Stimulated activated CD4-positive, alpha-beta T cell treated with anti-CD3 and anti-CD28 coated beads, Interleukin-12 subunit alpha, Interleukin-12 subunit beta, amount 100 ng/mL, for 48 hours (primary cell): ENCODE data around the gene CYP46A1.

ENCODE experiments used
- DNase-seq, 3 donors: peaks; one replicate each; pipeline ENCODE4 v3.0.0-alpha.2; 2020; ENCODE audit warnings: low read depth in 2 of 3, low spot score in 1 of 3

CYP46A1 gene

DNA sequence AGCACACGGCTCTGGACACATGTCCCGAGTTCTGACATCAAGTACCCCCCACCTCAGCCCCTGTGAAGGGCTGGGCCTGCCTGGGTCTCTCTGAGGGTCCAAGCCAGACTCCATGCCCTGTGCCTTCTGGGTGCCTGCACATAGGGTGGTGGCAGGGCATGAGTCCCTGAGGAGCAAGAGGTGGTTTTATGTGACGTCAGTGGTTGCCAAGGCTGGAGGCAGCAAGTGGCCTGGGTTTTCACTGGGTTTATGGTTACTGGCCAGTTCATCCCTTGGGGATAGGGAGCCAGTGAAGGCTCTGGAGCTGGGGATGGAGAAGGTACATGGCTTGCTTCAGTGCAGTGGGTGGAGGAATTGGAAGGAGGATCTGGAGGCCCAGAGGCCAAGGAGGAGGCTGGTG is 58.0 kb downstream of the CYP46A1 start:
- DNase-seq = no peak

DNA sequence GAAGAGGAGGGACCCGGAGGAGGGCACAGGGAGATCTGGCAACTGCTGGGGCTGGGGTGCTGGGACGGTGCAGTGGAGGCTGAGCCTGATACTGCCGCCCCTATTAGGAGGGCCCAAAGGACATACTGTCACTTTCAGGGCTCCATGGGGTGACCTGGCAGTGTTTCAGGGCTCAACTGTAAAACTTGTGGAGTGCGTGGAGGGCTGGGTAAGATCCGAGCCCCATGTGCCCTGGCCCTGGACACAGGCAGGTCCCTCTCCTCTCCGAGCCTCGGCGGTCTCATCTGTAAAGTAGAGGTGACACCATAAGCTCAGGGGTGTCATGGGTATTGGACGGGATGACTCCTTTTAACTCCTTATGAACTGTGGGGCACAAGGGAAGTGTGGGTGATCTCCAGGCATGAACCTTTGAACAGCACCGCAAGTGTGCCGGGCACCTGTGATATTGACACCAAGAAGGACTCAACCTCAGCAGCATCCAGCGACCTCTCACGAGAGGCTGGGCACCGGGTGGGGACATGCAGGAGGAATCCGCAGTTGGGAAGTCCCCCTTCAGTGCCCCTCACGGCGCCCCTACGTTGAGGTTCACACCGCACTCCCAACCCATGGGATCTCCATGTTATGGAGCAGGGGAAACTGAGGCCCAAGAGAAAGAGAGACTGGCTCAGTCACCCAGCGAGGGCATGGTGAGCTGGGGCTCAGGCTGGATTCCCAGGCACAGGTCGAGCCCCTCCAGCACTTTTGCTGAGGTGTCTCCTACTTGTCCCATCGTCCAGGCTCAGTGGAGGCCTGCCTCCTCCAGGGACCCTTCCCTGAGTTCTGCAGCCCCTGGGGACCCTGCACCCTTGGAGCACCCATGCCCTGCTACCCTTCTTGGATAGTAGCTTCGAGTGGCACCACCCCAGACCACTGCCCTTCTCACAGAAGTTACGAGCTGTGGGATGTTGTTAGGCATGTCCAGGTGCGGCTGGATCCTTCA is 58.7 kb downstream of the CYP46A1 start:
- no peak for DNase-seq

DNA sequence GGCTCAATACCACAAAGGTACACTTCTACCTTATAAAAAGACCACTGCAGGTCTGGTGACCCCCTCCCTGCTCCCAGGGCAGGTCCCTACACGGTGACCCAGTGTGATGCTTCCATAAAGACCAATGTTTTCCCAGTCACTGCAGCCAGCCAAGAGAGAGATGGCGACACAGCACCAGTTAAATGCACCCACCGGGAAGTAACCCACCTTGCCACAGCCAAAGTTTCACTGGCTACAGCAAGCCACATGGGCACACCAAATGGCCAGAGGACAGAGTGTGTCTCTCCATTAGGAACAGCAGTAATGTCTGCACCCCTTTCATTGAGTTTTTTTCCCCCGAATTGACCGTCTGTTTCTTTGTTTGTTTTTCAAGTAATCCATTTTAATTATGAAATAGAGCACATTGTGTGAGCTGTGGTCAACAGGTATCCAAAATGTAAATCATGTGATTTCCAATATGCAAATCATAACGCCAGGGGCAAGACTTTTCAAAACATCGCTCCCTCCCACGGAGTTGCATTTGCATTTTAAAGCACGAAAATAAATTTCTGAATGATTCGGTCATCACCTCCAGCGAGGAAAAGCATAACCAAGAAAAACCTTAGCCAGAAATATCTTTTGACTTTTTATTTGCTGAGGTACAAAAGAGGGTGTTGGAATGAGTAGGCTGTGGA is 60.2 kb downstream of the CYP46A1 start:
- DNase-seq = no peak

DNA sequence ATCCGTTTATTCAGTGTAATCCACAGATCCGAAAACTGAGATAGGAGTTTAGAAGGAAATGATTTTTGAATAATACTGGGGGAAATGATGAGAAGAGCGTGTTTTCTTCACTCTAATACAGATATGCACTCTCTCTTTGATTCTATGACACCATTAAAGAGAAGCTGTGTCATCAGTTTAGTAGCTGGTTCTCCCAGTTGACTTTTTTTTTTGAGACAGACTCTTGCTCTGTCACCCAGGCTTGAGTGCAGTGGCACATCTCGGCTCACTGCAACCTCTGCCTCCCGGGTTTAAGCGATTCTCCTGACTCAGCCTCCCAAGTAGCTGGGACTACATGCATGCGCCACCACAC is 60.8 kb downstream of the CYP46A1 start:
- no peak for DNase-seq

DNA sequence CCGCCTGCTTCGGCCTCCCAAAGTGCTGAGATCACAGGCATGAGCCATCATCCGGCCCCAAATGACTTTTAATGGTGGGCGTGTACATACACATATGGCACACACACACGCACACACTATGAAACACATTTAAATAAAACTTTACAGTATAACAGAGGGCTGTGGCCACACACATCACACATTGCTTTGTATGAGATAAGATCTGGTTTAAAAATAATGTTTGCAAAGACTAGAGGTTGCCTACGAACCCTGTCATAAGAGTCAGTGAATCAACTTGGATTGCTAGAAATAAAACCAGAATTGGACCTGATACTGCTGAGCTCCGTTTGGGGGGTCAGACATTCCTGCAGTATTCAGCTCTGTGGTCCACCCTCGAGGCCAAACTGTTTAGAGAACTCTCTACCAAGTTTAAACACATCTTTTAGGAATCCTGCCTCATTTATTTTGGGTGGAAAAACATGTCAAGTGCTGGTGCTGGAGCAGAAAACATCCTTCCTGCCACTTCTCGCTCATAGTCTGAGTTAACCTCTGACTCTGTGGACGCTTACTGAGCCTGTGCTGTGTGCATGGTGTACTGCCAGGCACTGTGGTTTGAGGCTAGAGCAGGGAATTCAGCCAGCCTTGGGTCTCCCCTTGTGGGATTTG is 61.3 kb downstream of the CYP46A1 start:
- DNase-seq = no peak

DNA sequence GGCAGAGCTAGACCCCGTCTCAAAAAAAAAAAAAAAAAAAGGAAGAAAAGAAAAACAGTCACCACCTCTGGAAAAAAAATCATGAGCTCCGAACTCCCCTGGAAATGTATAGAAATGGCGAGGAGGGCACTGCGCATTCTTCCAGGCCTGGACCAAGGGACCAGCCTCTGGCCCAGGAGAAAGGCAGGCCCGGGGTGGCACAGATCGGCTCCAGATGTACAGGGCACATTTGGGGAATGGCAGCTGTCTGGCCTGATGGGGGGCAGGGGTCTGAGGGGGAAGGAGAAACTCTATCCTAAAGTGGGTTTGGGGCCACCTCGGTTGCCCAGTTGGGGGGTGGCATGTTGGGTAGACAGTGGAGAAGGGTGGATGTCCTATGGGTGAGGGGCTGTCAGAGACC is 63.1 kb downstream of the CYP46A1 start:
- no peak for DNase-seq

DNA sequence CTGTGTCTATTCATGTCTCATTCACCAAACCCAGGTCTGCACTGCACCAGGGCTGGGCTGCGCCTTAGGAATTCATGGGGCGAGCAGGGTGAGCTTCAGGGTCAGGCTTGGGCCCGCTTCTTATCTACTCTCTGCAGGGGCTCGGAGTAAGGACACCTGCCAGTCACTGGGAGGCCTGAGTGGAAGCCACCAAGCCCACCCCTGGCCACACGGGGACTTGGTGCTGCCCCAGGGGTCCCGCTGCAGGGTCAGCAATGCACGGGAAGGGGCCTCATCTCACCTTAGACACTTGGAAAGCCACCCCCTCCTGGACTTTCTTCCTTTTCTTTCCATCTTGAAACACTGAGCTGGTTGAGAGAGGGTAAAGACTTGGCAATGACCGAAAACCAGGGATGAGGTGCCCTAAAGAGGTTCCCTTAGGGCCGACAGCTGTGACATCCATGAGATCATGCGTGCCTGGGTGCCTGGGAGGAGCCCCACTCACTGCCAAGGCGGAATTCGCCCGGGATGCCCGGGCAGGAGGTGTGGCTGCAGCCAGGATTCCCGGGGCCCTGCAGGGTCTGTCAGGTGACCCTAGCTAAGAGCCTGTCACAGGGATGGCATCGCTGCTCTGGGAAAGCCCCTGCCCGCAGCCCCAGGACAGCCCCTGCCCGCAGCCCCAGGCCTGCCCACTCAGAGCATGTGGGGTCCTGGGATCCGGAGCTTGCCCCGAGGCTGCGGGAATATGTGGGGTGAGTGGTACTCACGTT is 63.7 kb downstream of the CYP46A1 start:
- DNase-seq = no peak

DNA sequence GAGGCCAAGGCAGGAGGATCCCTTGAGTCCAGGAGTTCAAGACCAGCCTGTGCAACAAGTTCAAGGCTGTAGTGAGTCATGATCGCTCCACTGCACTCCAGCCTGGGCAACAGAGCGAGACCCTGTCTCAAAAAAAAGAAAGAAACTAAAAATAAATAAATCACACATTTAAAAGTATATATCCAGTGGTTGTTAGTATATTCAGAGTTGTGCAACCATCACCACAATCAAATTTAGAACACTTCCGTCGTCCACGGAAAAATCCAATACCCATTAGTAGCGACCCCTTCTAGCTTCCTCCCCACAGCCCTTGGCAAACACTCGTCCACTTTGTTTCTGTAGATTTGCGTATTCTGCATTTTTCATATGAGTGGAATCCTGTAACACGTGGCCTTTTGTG is 64.4 kb downstream of the CYP46A1 start:
- DNase-seq = no peak

DNA sequence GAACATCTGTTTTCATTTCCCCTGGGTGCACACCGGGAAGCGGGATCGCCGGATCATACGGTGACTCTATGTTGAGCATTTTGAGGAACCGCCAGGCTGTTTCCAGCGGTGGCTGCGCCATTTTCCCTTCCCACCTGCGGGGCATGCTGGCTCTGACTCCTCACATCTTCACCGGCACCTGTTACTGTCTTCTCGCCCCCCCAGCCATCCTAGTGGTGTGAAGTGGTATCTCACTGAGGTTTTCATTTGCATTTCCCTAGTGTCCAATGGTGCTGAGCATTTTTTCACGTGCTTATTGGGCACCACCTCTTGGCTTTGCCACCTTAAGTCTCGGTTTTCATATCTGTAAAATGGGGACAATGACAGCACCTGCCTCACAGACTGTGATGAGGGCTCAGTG is 65.0 kb downstream of the CYP46A1 start:
- DNase-seq = no peak

DNA sequence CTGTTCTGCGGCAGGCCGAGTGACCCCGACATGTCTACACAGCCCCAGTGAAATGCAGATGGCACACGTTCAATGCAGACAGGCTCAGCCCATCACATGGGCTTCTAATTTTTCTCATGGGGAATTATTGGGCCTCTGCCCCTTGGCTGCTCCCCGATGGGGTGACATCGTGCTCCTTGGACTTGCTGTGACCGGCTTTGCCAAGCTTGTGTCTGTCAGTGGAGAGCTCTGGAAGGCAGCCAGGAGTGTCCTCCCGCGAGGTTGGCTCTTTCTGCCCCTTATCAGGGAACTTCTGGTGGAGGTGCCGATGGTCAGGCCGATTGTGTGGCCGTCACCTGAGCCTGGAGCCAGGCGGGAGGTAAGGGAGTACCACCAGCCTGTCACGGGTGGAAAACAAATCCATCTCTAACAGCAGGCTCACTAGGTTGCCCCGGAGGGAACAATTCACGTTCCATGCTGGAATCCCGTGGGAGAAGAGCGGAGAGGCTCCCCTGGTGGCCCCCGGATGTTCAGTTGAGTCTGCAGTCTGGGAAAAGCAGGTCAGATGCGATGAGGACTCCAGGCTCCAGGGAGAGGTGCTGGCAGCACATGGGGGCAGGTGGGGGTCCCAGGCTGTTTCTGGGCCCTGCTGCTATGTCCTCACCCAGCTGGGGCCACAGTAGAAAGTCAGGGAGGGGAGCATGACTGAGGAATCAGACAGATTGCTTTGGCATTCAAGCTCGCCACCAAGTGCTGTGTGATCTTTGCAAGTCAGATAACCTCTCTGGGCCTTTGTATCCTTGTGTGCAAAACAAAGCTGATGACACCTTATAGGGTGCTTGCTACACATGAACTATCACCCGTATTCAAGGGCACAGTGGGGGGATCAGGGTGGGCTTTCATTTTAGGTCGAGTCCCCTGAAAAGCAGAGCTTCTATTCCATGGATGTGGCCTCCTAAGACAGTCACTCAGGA is 65.9 kb downstream of the CYP46A1 start:
- DNase-seq = no peak

DNA sequence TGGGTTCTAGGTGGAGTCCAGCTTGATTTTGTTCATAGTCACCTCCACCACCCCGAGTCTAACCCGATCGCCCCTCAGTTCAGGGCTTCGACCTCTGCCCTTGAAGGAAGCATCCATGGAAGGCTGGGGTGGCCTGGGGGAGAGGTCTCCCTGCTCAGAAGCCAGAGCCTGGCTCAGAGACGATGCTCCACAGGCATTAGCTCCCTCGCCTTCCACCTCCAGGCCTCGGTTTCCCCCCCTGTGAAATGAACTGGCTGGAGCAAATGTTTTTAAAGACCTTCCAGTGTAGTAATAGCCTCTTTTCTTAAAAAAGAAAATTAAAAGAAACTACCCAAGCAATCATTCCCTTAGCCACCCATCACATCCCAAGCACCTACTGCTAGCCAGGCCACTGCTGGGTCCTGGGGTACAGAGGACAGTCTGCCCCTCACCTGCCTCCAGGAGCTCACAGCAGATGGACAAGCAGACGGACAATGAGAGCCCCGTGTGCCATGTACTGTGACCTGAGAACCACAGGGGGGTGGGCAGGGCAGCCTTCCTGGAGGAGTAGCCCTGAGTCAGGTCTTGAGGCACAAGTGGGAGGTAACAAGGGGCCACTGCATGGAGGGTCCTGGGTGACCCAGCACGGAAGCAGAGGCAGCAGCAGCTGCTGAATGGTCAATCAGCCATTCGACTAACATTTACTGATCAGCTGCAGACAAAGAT is 66.8 kb downstream of the CYP46A1 start:
- no peak for DNase-seq

DNA sequence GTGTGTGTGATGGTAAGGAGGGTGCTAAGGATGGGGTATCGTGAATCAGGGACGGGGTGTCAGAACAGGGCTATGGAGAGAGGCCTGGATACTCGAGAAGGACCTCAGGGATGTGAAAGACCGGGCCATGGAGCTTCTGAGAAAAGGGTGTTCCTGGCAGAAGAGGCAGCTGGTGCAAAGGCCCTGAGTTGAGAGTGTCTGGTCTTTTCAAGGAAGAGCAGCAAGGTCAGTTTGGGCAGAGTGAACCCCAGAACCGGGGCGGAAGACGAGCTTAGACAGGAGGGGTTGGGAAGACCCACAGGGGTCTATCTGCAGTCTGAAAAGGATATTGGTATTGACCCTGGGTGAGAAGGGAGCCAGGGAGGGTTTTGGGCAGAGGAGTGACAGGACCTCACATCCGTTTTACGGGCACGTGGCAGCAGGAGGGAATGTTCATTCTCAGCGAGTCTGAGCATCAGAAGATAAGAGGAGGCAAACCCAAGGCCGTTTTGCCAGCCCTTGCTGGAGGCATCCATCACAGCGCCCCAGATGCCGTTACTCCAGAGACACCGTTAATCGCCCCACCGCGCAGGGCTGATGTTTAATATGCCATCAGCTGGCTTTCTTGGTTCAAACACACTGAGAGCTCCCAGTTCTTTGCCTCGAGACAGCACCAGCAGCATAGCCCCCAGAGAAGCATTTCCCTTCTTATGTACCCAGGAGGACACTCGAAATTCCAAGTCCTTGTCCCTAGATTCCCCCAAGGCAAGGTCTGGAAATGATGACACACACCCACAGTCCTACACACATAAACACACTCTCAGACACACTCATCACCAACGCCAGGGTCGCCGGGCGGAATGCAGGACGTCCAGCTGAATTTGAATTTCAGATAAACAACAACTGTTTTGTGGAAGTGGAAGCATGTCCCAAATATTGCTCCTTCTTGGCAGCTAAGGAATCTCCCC is 67.7 kb downstream of the CYP46A1 start:
- no peak for DNase-seq

DNA sequence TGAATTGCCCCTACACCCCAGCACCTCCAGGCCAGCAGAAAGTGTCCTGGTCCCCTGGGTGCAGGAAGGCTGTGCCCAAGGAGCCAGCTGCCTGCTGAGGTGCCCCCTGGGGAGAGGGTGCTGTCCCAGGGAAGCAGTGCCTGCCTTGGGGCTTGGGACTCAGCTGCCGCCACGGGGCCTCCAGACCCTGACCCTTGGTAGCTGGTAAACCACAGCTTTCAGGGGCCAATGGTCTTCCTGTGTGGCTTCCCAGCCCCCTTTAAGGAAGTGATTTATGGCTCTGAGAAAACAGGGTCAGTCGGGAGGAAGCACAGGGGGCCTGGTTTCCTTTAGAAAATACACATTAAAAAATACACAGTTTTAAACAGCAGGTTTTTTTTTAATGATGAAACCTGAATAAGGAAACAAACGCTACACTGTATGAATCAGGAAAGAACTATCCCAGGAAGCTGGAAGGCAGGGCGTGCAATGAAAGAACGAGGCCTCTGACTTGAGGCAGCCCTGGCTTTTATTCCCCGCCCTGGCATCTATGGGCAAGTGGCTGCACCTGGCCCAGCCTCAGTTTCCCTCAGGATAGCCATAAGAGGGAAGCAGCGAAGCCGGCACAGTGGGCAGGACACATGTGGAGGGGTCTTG is 68.5 kb downstream of the CYP46A1 start:
- no peak for DNase-seq

DNA sequence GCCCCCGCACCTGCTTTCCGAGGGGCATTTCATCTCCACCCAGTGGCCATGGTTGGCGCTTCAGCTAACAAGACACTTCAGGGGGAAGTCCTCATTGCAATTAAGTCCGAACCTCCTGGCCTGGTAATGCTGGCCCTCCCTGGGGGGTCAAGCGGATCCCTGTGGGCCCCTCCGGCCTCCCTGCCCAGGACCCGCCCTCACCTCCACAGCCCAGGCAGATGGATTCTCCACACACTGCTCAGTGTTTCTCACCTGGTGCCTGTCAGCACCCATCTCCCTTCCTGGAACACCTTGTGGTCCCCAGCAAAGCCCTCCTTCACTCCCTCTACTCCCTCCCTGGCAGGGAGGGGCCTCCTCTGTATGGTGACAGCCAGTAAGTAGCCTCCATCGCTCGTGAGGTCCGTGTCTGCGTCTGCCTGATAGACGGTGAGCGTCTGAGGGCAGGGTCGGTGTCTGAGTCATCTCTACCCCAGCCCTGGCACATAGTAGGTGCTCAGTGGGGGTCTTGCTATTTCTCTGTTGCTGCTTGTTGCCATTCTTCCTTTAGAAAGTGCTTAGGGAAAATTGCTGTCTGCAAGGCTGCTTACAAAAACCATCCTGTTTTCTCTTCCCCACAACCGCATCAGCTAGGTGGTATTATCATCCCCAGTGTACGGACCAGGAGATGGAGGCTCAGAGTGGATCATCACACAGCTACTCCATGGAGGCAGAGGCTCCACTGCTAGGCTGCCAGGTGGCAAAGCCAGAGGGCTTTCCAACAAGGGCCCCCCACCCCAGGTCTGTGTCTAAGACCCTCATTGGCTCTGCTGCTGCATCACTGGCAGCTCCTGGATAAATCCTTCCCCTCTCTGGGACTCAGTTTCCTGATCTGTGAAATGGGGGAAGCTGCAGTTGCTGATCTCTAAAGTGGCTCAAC is 69.4 kb downstream of the CYP46A1 start:
- no peak for DNase-seq

DNA sequence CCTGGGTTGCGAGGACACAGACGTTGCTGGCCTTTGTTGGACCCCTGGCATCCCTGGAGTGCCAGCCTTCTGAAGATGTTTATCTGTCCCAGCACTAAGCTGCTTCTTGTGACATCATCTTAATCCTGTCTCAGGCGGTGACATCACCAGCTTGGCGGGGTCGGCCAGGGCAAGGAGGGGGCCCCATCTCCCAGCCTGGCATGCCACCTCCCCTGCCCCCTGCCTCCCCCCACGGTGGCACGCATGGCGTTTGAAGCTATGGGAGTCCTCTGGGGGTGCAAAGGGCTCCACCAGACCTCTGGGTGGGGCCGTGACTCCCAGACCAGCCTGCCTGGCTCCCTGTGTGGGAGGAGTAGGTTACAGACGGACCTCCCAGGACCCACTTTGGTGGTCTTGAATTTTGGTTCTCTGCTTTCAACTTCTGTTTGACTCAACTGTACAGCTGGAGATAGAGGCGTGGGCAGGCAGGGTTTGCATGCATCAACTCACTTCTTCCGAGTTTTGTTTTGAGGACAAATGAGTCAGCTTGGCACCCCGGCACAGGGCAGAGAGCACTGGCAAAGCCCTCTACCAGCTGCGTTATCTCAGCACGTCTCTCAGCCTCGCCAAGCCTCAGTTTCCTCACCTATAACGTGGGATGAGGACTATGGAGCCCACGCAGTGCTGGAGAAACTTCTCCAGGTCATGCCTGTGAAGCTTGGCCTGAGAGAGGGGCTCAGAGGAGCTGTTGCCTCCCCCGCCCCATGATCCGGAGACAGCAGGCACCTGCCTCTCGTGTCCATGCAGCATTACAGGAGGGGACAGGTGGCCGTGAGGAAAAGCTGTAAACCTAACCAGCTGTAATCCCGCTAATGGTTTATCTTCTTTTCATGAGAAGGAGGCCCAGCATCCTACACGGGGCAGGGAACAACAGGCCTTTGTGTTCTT is 70.3 kb downstream of the CYP46A1 start:
- no peak for DNase-seq

DNA sequence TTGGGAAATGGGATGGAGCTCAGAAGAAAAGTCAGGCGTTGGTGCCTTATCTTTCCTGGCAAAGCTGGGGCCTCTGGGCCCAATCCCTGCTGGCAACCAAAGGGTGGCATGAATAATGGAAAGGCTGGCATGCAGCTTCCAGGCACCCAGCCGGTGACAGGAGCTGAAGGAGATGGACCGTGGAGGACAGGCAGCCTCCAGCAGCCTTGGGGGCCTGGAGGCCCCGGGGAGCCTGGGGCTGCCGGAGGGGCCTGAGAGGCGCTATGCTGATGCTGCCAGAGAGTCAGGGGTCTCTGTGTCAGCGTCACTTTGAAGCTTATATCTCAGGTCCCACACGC is 70.9 kb downstream of the CYP46A1 start:
- no peak for DNase-seq
